OCI-LY1 (cell line): ENCODE measurements around the gene ZNF407.
A peak's percentile ranks its signal among the peaks of the same experiment; 100 is the strongest.

Source experiments
- H2AFZ ChIP-seq: fragments of 200-600 bp; sonication (generic), shearing (Covaris generic); 2 replicates; pipeline ENCODE4 v1.6.0; 2014; ENCODE audit warnings: antibody characterized with exemption, mild to moderate bottlenecking, low read length
- H3F3A ChIP-seq: fragments of 200-600 bp; sonication (generic), shearing (Covaris generic); 2 replicates; pipeline ENCODE4 v1.6.0; 2014; ENCODE audit warnings: mild to moderate bottlenecking, antibody characterized with exemption, low read length, moderate library complexity; ENCODE audit not compliant: insufficient read depth
- H3K27ac ChIP-seq: fragments of 200-600 bp; sonication (generic); 2 replicates; pipeline ENCODE4 v1.5.1; 2014; ENCODE audit warnings: low read length, mixed run types, mild to moderate bottlenecking, low read depth; ENCODE audit not compliant: poor library complexity, severe bottlenecking
- H3K27me3 ChIP-seq: fragments of 200-600 bp; sonication (generic); 2 replicates; pipeline ENCODE4 v1.6.0; 2014; ENCODE audit warnings: antibody characterized with exemption, mild to moderate bottlenecking, low read length, moderate library complexity; ENCODE audit not compliant: insufficient read depth
- H3K36me3 ChIP-seq: fragments of 200-600 bp; sonication (generic); 2 replicates; pipeline ENCODE4 v1.6.1; 2014; ENCODE audit warnings: mild to moderate bottlenecking, antibody characterized with exemption, low read length, moderate library complexity, mixed read lengths; ENCODE audit not compliant: insufficient read depth
- H3K4me1 ChIP-seq: fragments of 200-600 bp; sonication (generic); 2 replicates; pipeline ENCODE4 v1.5.1; 2014; ENCODE audit warnings: mild to moderate bottlenecking, low read length, moderate library complexity; ENCODE audit not compliant: insufficient read depth, severe bottlenecking
- H3K4me2 ChIP-seq: fragments of 200-600 bp; sonication (generic), shearing (Covaris generic); 2 replicates; pipeline ENCODE4 v1.6.1; 2014; ENCODE audit warnings: low read length
- H3K4me3 ChIP-seq: fragments of 200-600 bp; sonication (generic); 2 replicates; pipeline ENCODE4 v1.5.1; 2014; ENCODE audit warnings: low read length, low read depth, mild to moderate bottlenecking, mixed read lengths; ENCODE audit not compliant: poor library complexity, severe bottlenecking
- H3K79me2 ChIP-seq: fragments of 200-600 bp; shearing (Covaris generic); 2 replicates; pipeline ENCODE4 v1.6.1; 2016; ENCODE audit warnings: mixed run types, low read length, mixed read lengths; ENCODE audit not compliant: insufficient read depth
- H3K9ac ChIP-seq: fragments of 200-600 bp; sonication (generic), shearing (Covaris generic); 2 replicates; pipeline ENCODE4 v1.6.1; 2014; ENCODE audit warnings: mild to moderate bottlenecking, low read length, mixed read lengths
- H3K9me2 ChIP-seq: fragments of 200-600 bp; sonication (generic), shearing (Covaris generic); 2 replicates; pipeline ENCODE4 v1.6.1; 2014; ENCODE audit warnings: low read depth, mild to moderate bottlenecking, low read length, mixed read lengths
- H3K9me3 ChIP-seq: fragments of 200-600 bp; shearing (Covaris generic); 2 replicates; pipeline ENCODE4 v1.6.1; 2014; ENCODE audit warnings: low read length, mixed read lengths
- H4K20me1 ChIP-seq: fragments of 200-600 bp; sonication (generic), shearing (Covaris generic); 2 replicates; pipeline ENCODE4 v1.6.0; 2016; ENCODE audit warnings: mild to moderate bottlenecking, low read length; ENCODE audit not compliant: insufficient read depth
- CTCF ChIP-seq: fragments of 200-600 bp; sonication (generic), shearing (Covaris generic); IDR thresholded peaks from 2 replicates; pipeline ENCODE4 v1.5.1; 2017; ENCODE audit warnings: mild to moderate bottlenecking, antibody characterized with exemption, low read length, moderate library complexity, mixed read lengths
- EZH2 ChIP-seq: fragments of 200-600 bp; sonication (generic), shearing (Covaris generic); IDR thresholded peaks from 2 replicates; pipeline ENCODE4 v1.8.0; 2017; ENCODE audit warnings: borderline replicate concordance, mixed run types, mild to moderate bottlenecking, antibody characterized with exemption, low read length, moderate library complexity, mixed read lengths

ZNF407 gene

GRCh38 chr18:74652392-74652988 is 54.8 kb downstream of the ZNF407 start:
- Histone ChIP-seq H3K9me2 (no peaks in the 10 kb centered on the region), H3F3A (no peaks in the 10 kb centered on the region; the same call in 1 of the 2 replicates), H3K36me3 (no peaks in the 10 kb centered on the region), H3K9ac (no peak overlapping the region), H3K4me2 (no peak overlapping the region), H3K27me3 (no peaks in the 10 kb centered on the region), H3K4me1 (no peaks in the 10 kb centered on the region), H3K9me3 (no peaks in the 10 kb centered on the region), H3K4me3 (no peak overlapping the region), H4K20me1 (no peaks in the 10 kb centered on the region), H3K79me2 (no peaks in the 10 kb centered on the region), H2AFZ (no peak overlapping the region), H3K27ac (no peak overlapping the region)
- TF ChIP-seq EZH2 = no peak
- peak; percentile 67; the same call in 1 of the 2 replicates for TF ChIP-seq CTCF

- Histone ChIP-seq H3K27ac (no peak overlapping the region), H3K27me3 (no peaks in the 10 kb centered on the region), H3K36me3 (no peaks in the 10 kb centered on the region), H3K4me2 (no peak overlapping the region), H3K9ac (no peak overlapping the region), H4K20me1 (no peaks in the 10 kb centered on the region), H2AFZ (no peak overlapping the region), H3K9me3 (no peaks in the 10 kb centered on the region), H3K4me1 (no peaks in the 10 kb centered on the region), H3K79me2 (no peaks in the 10 kb centered on the region), H3K4me3 (no peak overlapping the region), H3K9me2 (no peaks in the 10 kb centered on the region), H3F3A (no peaks in the 10 kb centered on the region; the same call in 1 of the 2 replicates)
- TF ChIP-seq CTCF (peak; percentile 37; the same call in 1 of the 2 replicates), EZH2 (no peak)
Observed at GRCh38 chr18:74654638-74655037, 57.0 kb downstream of the ZNF407 start.

- Histone ChIP-seq H3K4me3 (no peak overlapping the region), H3K9me2 (no peaks in the 10 kb centered on the region), H3F3A (no peaks in the 10 kb centered on the region), H3K4me1 (no peaks in the 10 kb centered on the region), H2AFZ (no peak overlapping the region), H3K27ac (no peak overlapping the region), H3K27me3 (no peaks in the 10 kb centered on the region), H3K4me2 (no peak overlapping the region), H3K9ac (no peak overlapping the region), H4K20me1 (no peaks in the 10 kb centered on the region), H3K79me2 (no peaks in the 10 kb centered on the region), H3K36me3 (no peaks in the 10 kb centered on the region; the same call in 1 of the 2 replicates), H3K9me3 (no peaks in the 10 kb centered on the region)
- no peak for TF ChIP-seq CTCF
- no peak for TF ChIP-seq EZH2
Observed at GRCh38 chr18:74661008-74661407, 63.3 kb downstream of the ZNF407 start.
